AG09309 (cell line): Measurements from ENCODE around the gene LRMDA.

ENCODE experiments used
- DNase-seq: peaks from one replicate; pipeline ENCODE4 v3.0.0-alpha.2; 2010; ENCODE audit warnings: low read depth
- H3K4me3 ChIP-seq: 2 replicates; pipeline ENCODE4 v1.5.1; 2011; ENCODE audit warnings: mild to moderate bottlenecking, low read depth, low read length, moderate library complexity; ENCODE audit not compliant: control insufficient read depth
- CTCF ChIP-seq: IDR thresholded peaks from 2 replicates; pipeline ENCODE4 v1.5.1; 2011; ENCODE audit warnings: mild to moderate bottlenecking, low read depth, low read length, inconsistent platforms; ENCODE audit not compliant: insufficient read depth, control insufficient read depth; ENCODE audit errors: missing control alignments

Gene LRMDA

GRCh38 chr10:75974080-75974479 is 542.7 kb downstream of the LRMDA start:
- TF ChIP-seq CTCF, result no peak
- no peak overlapping the region for H3K4me3 ChIP-seq
- no peak for DNase-seq

GRCh38 chr10:75976681-75977080 is 545.3 kb downstream of the LRMDA start:
- no peak overlapping the region for H3K4me3 ChIP-seq
- DNase-seq, result no peak
- no peak for TF ChIP-seq CTCF

GRCh38 chr10:75977139-75977538 is 545.7 kb downstream of the LRMDA start:
- H3K4me3 ChIP-seq, result no peak overlapping the region
- DNase-seq, result no peak
- no peak for TF ChIP-seq CTCF

GRCh38 chr10:75978213-75978612 is 546.8 kb downstream of the LRMDA start:
- no peak overlapping the region for H3K4me3 ChIP-seq
- TF ChIP-seq CTCF, result no peak
- DNase-seq, result no peak

GRCh38 chr10:75980419-75981002 is 549.1 kb downstream of the LRMDA start:
- H3K4me3 ChIP-seq, result no peak overlapping the region

GRCh38 chr10:75982611-75983369 is 551.4 kb downstream of the LRMDA start:
- no peak overlapping the region for H3K4me3 ChIP-seq
- DNase-seq, result no peak
- no peak for TF ChIP-seq CTCF

More at GRCh38 chr10:75980419-75981002, 549.1 kb downstream of the LRMDA start:
- DNase-seq, result no peak
- TF ChIP-seq CTCF, result no peak
